ENCODE results near the gene NRXN3. TPM values are rescaled to one million over a fixed set of nuclear protein-coding genes. Genes with fewer than 3 reads are reported as not detected.

The NRXN3 gene
- polyA plus RNA-seq, 1 of the 3 experiments (the other 2 are of a cell fraction) = 1.6 TPM

GRCh38 chr14:79584679-79585078 is 1414.5 kb downstream of the NRXN3 start:
- Histone ChIP-seq H3K4me1 (ENCODE audit: control insufficient read depth in 1 of 2, insufficient read depth in 2 of 2, low read depth in 1 of 2, low read length in 1 of 2) (peaks cover 0 to 44% of the 10 kb centered on the region in 2 experiments; a peak in 2 of 4 replicates), H3K4me3 (ENCODE audit: low read depth in 2 of 2, low read length in 1 of 2) (no peak overlapping the region), H3K79me2 (ENCODE audit: insufficient read depth) (no peaks in the 10 kb centered on the region), H4K20me1 (ENCODE audit: insufficient read depth) (no peaks in the 10 kb centered on the region), H3K27ac (ENCODE audit: low read depth in 2 of 2, low read length in 1 of 2) (peak overlapping the region in 1 of 2 experiments; percentile 80; a peak in 2 of 4 replicates), H3K36me3 (replicated peaks in 1 of 2; ENCODE audit: control insufficient read depth in 1 of 2, insufficient read depth in 2 of 2, low read length in 1 of 2) (no peaks in the 10 kb centered on the region), H3K9ac (peak overlapping the region; percentile 23), H3K9me2 (no peaks in the 10 kb centered on the region), H3K27me3 (ENCODE audit: insufficient read depth) (no peaks in the 10 kb centered on the region), H3K9me3 (no peaks in the 10 kb centered on the region), H3F3A (replicated peaks; ENCODE audit: insufficient read depth) (peaks cover 2% of the 10 kb centered on the region), H3K4me2 (peak overlapping the region; percentile 22; the same call in 1 of the 2 replicates), H2AFZ (ENCODE audit: low read depth) (no peak overlapping the region)
- ChIA-PET CTCF (no interaction called here), POLR2A (no interaction called here)
- WGBS (ENCODE audit: low lambda C conversion rate) = 6% methylated on average over 2 of the region's 2 CpGs
- DNase-seq = no peak
- TF ChIP-seq RXRA (IDR thresholded peaks at IDR 0.05; ENCODE audit: borderline replicate concordance, low read depth) (no peak), TAF1 (IDR thresholded peaks at IDR 0.05; ENCODE audit: borderline replicate concordance, low read depth, low read length) (no peak), SIN3A (IDR thresholded peaks at IDR 0.05; ENCODE audit: borderline replicate concordance, low read depth, low read length) (no peak), IRF3 (IDR thresholded peaks at IDR 0.05; ENCODE audit: low read depth, low read length) (no peak), RFX5 (IDR thresholded peaks at IDR 0.05; ENCODE audit: low read length) (no peak), RCOR1 (IDR thresholded peaks at IDR 0.05; ENCODE audit: low read length) (no peak), USF1 (IDR thresholded peaks at IDR 0.05; ENCODE audit: borderline replicate concordance, low read depth) (no peak), TCF12 (IDR thresholded peaks at IDR 0.05) (peak; percentile 66), NFIC (IDR thresholded peaks at IDR 0.05; ENCODE audit: borderline replicate concordance) (no peak), NRF1 (IDR thresholded peaks at IDR 0.05; ENCODE audit: low read depth, low read length) (no peak), ZBTB33 (IDR thresholded peaks at IDR 0.05; ENCODE audit: borderline replicate concordance, low read depth) (0 out of 2 replicates have a peak, but pooled peaks have one; percentile 54), FOXJ3 (CRISPR knock-in tag; IDR thresholded peaks at IDR 0.05) (no peak), GABPA (IDR thresholded peaks at IDR 0.05; ENCODE audit: low read depth) (no peak), JUND (IDR thresholded peaks at IDR 0.05) (peak; percentile 77), YY1 (IDR thresholded peaks at IDR 0.05; ENCODE audit: low read depth) (no peak), SMC3 (IDR thresholded peaks at IDR 0.05; ENCODE audit: low read depth, low read length) (no peak), GATA2 (CRISPR knock-in tag; IDR thresholded peaks at IDR 0.05) (no peak), EP300 (IDR thresholded peaks at IDR 0.05; ENCODE audit: borderline replicate concordance in 1 of 2, low read depth in 1 of 2, low read length in 1 of 2) (peak in 1 of 2 experiments; percentile 31; a peak in 1 of 4 replicates), PBX3 (IDR thresholded peaks at IDR 0.05) (peak; percentile 32), FOSL2 (IDR thresholded peaks at IDR 0.05; ENCODE audit: borderline replicate concordance, low read depth) (peak; percentile 87), CHD2 (IDR thresholded peaks at IDR 0.05; ENCODE audit: low read length, partially characterized antibody) (no peak), CTCF (IDR thresholded peaks at IDR 0.05) (peak; percentile 57), RAD21 (IDR thresholded peaks at IDR 0.05; ENCODE audit: low read length) (peak; percentile 31; the same call in 1 of the 2 replicates), MXI1 (IDR thresholded peaks at IDR 0.05; ENCODE audit: low read depth, low read length) (no peak), REST (IDR thresholded peaks at IDR 0.05; ENCODE audit: low read depth, low read length) (no peak)

Data from SK-N-SH (cell line).